H9 (cell line): Measurements from ENCODE around the gene COQ8A. TPM values are rescaled to one million over a fixed set of nuclear protein-coding genes. Genes with fewer than 3 reads are reported as not detected.

Source experiments
- DNase-seq: peaks from one replicate; pipeline ENCODE4 v3.0.0-alpha.2; 2017
- H2AFZ ChIP-seq: one replicate; pipeline ENCODE4 v1.6.1; 2013; ENCODE audit warnings: mild to moderate bottlenecking, low read length, control low read depth, moderate library complexity
- H2AK5ac ChIP-seq: 2 replicates; pipeline ENCODE4 v1.6.1; 2013; ENCODE audit warnings: low read length, control low read depth, mixed read lengths; ENCODE audit not compliant: insufficient read length
- H2BK120ac ChIP-seq: one replicate; pipeline ENCODE4 v1.6.1; 2013; ENCODE audit warnings: low read depth, mild to moderate bottlenecking, low read length, control low read depth, inconsistent platforms; ENCODE audit not compliant: poor library complexity, severe bottlenecking
- H2BK12ac ChIP-seq: 2 replicates; pipeline ENCODE4 v1.6.1; 2013; ENCODE audit warnings: low read length, control low read depth, mixed read lengths, low read depth; ENCODE audit not compliant: insufficient read length
- H2BK15ac ChIP-seq: 2 replicates; pipeline ENCODE4 v1.6.1; 2013; ENCODE audit warnings: low read depth, low read length, control low read depth
- H2BK20ac ChIP-seq: one replicate; pipeline ENCODE4 v1.6.1; 2013; ENCODE audit warnings: low read depth, mild to moderate bottlenecking, low read length, control low read depth, inconsistent platforms; ENCODE audit not compliant: poor library complexity, severe bottlenecking
- H2BK5ac ChIP-seq: 2 replicates; pipeline ENCODE4 v1.6.1; 2013; ENCODE audit warnings: low read length, control low read depth, mixed read lengths; ENCODE audit not compliant: insufficient read length
- H3K14ac ChIP-seq: 2 replicates; pipeline ENCODE4 v1.6.1; 2013; ENCODE audit warnings: low read length, control low read depth; ENCODE audit not compliant: insufficient read depth
- H3K18ac ChIP-seq: 2 replicates; pipeline ENCODE4 v1.6.1; 2013; ENCODE audit warnings: low read depth, mild to moderate bottlenecking, mixed read lengths, low read length, control low read depth; ENCODE audit not compliant: insufficient read length
- H3K23ac ChIP-seq: 2 replicates; pipeline ENCODE4 v1.6.1; 2013; ENCODE audit warnings: low read length, control low read depth, mixed read lengths, low read depth; ENCODE audit not compliant: insufficient read length
- H3K23me2 ChIP-seq: 2 replicates; pipeline ENCODE4 v1.6.1; 2013; ENCODE audit warnings: low read depth, mild to moderate bottlenecking, mixed read lengths, low read length, control low read depth; ENCODE audit not compliant: insufficient read length, poor library complexity, severe bottlenecking
- H3K27ac ChIP-seq: 2 replicates; pipeline ENCODE4 v1.5.1; 2013; ENCODE audit warnings: low read length, control low read depth, mixed read lengths, low read depth; ENCODE audit not compliant: insufficient read length
- H3K27me3 ChIP-seq: 2 replicates; pipeline ENCODE4 v1.6.1; 2013; ENCODE audit warnings: low read length, control low read depth, inconsistent platforms; ENCODE audit not compliant: insufficient read depth
- H3K4ac ChIP-seq: 2 replicates; pipeline ENCODE4 v1.6.1; 2013; ENCODE audit warnings: low read depth, mild to moderate bottlenecking, control low read depth, inconsistent platforms, low read length, moderate library complexity
- H3K4me1 ChIP-seq: 2 replicates; pipeline ENCODE4 v1.6.1; 2013; ENCODE audit warnings: low read length, control low read depth, inconsistent platforms; ENCODE audit not compliant: insufficient read depth
- H3K4me2 ChIP-seq: 2 replicates; pipeline ENCODE4 v1.6.1; 2013; ENCODE audit warnings: low read length, control low read depth, mixed read lengths; ENCODE audit not compliant: insufficient read length, insufficient read depth
- H3K56ac ChIP-seq: 2 replicates; pipeline ENCODE4 v1.6.1; 2013; ENCODE audit warnings: low read depth, mild to moderate bottlenecking, mixed read lengths, low read length, control low read depth; ENCODE audit not compliant: insufficient read length
- H3K79me1 ChIP-seq: 2 replicates; pipeline ENCODE4 v1.6.1; 2013; ENCODE audit warnings: low read depth, mild to moderate bottlenecking, moderate library complexity, low read length, control low read depth, inconsistent platforms; ENCODE audit not compliant: insufficient read depth, poor library complexity, severe bottlenecking
- H3K79me2 ChIP-seq: 2 replicates; pipeline ENCODE4 v1.6.1; 2013; ENCODE audit warnings: low read length, control low read depth, inconsistent platforms; ENCODE audit not compliant: insufficient read depth
- H3K9ac ChIP-seq: 2 replicates; pipeline ENCODE4 v1.6.1; 2013; ENCODE audit warnings: low read length, control low read depth, mixed read lengths; ENCODE audit not compliant: insufficient read length; ENCODE audit errors: extremely low read depth
- H3K9me3 ChIP-seq: one replicate; pipeline ENCODE4 v1.6.1; 2013; ENCODE audit warnings: low read depth, low read length, inconsistent platforms; ENCODE audit not compliant: control insufficient read depth
- H3T11ph ChIP-seq: one replicate; pipeline ENCODE4 v1.6.1; 2013; ENCODE audit warnings: mild to moderate bottlenecking, low read length, control low read depth, inconsistent platforms
- H4K20me1 ChIP-seq: one replicate; pipeline ENCODE4 v1.6.1; 2013; ENCODE audit not compliant: control insufficient read depth, insufficient read length, insufficient read depth
- H4K5ac ChIP-seq: 2 replicates; pipeline ENCODE4 v1.6.1; 2013; ENCODE audit warnings: low read depth, mild to moderate bottlenecking, mixed read lengths, low read length, control low read depth; ENCODE audit not compliant: insufficient read length
- H4K8ac ChIP-seq: replicated peaks from 2 replicates; pipeline ENCODE4 v1.6.1; 2013; ENCODE audit warnings: low read length, control low read depth, mixed read lengths, low read depth; ENCODE audit not compliant: insufficient read length
- H4K91ac ChIP-seq: 2 replicates; pipeline ENCODE4 v1.6.1; 2013; ENCODE audit warnings: low read depth, mild to moderate bottlenecking, moderate library complexity, mixed read lengths, low read length, control low read depth; ENCODE audit not compliant: insufficient read length
- H3K27ac Mint-ChIP-seq, 3 experiments: 2 replicates in 2 of 3; 3 replicates in 1 of 3; pipeline ENCODE4 v1.8.0; 2020 to 2021; ENCODE audit warnings: mixed read lengths in 3 of 3, mild to moderate bottlenecking in 1 of 3, moderate library complexity in 1 of 3
- H3K27me3 Mint-ChIP-seq: 2 replicates; pipeline ENCODE4 v1.8.0; 2021; ENCODE audit warnings: low read depth, mild to moderate bottlenecking, moderate library complexity, mixed read lengths
- H3K36me3 Mint-ChIP-seq, 3 experiments: 2 replicates in 2 of 3; 3 replicates in 1 of 3; pipeline ENCODE4 v1.8.0; 2020 to 2021; ENCODE audit warnings: low read depth in 3 of 3, mixed read lengths in 3 of 3; ENCODE audit not compliant: insufficient read depth in 1 of 3
- H3K4me1 Mint-ChIP-seq, 2 experiments: 2 replicates each; pipeline ENCODE4 v1.8.0; 2020; ENCODE audit warnings: mixed read lengths in 2 of 2
- H3K4me3 Mint-ChIP-seq, 2 experiments: 2 replicates in 1 of 2; 3 replicates in 1 of 2; pipeline ENCODE4 v1.8.0; 2020 to 2021; ENCODE audit warnings: mild to moderate bottlenecking in 2 of 2, mixed read lengths in 2 of 2, moderate library complexity in 1 of 2
- H3K9me3 Mint-ChIP-seq, 2 experiments: 2 replicates in 1 of 2; 3 replicates in 1 of 2; pipeline ENCODE4 v1.8.0; 2020; ENCODE audit warnings: mild to moderate bottlenecking in 2 of 2, mixed read lengths in 2 of 2, moderate library complexity in 1 of 2
- WGBS: extraction: QIAGEN DNeasy Blood & Tissue Kit; methylation state at CpG from one replicate; pipeline ENCODE4 v1.1.7; 2013; ENCODE audit warnings: missing lambda C conversion rate, low lambda C conversion rate, mixed read lengths; ENCODE audit not compliant: insufficient read length; ENCODE audit errors: extremely low coverage; 5-methylcytosine and 5-hydroxymethylcytosine counted together
- total RNA-seq: library from RNA; stranded (reverse); gene quantifications from 2 replicates; pipeline ENCODE4 v1.2.1, GENCODE V29; 2021
- TF ChIP-seq, protein P1 (sequence below): fragments of 200-600 bp; sonication (generic); conservative IDR thresholded peaks from 3 replicates; pipeline ENCODE4 v1.8.0; 2021; ENCODE audit warnings: antibody characterized with exemption, mild to moderate bottlenecking

The COQ8A gene
- total RNA-seq, 1 experiment from 2014 or later, result 26.0 TPM

DNA sequence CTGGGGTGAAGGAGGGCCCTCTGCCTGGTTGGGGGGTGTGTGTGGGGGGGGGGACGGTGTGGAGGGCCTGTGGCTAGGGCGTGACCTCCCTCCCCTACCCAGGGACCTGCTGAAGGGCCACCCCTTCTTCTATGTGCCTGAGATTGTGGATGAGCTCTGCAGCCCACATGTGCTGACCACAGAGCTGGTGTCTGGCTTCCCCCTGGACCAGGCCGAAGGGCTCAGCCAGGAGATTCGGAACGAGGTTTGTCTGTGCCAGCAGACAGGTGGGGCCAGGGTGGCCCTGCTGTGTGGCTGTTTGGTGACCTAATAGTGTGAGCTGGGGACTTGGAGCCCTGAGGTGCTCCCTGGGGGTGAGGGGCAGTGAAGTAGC, 43.9 kb downstream of the COQ8A start:
- Mint-ChIP-seq H3K27ac (no peak overlapping the region; a peak in 1 of 7 replicates), H3K4me3 (no peak overlapping the region), H3K9me3 (no peaks in the 10 kb centered on the region), H3K36me3 (peaks cover 7 to 24% (median 21%) of the 10 kb centered on the region in 3 experiments), H3K27me3 (no peaks in the 10 kb centered on the region), H3K4me1 (peaks cover 14 to 30% of the 10 kb centered on the region in 2 experiments)
- Histone ChIP-seq H3K56ac (no peak overlapping the region), H2AK5ac (no peak overlapping the region), H4K5ac (no peak overlapping the region), H3K79me1 (no peaks in the 10 kb centered on the region), H4K20me1 (no peaks in the 10 kb centered on the region), H2BK20ac (no peak overlapping the region), H3K4me1 (no peaks in the 10 kb centered on the region), H2AFZ (no peak overlapping the region), H3K4ac (no peak overlapping the region), H3K18ac (no peak overlapping the region), H3K14ac (no peak overlapping the region), H3K9me3 (no peaks in the 10 kb centered on the region), H2BK15ac (no peak overlapping the region), H2BK120ac (no peak overlapping the region), H3K4me2 (no peak overlapping the region), H2BK12ac (no peak overlapping the region), H2BK5ac (no peak overlapping the region), H3K27me3 (no peaks in the 10 kb centered on the region), H4K8ac (no peak overlapping the region), H4K91ac (no peak overlapping the region), H3K23me2 (no peaks in the 10 kb centered on the region), H3K23ac (no peak overlapping the region), H3K9ac (no peak overlapping the region), H3K27ac (no peak overlapping the region), H3T11ph (no peak overlapping the region), H3K79me2 (no peaks in the 10 kb centered on the region)
- no peak for DNase-seq
- WGBS, result no CpG with 5 or more reads among the region's 5 CpGs
- TF ChIP-seq, protein P1, sequence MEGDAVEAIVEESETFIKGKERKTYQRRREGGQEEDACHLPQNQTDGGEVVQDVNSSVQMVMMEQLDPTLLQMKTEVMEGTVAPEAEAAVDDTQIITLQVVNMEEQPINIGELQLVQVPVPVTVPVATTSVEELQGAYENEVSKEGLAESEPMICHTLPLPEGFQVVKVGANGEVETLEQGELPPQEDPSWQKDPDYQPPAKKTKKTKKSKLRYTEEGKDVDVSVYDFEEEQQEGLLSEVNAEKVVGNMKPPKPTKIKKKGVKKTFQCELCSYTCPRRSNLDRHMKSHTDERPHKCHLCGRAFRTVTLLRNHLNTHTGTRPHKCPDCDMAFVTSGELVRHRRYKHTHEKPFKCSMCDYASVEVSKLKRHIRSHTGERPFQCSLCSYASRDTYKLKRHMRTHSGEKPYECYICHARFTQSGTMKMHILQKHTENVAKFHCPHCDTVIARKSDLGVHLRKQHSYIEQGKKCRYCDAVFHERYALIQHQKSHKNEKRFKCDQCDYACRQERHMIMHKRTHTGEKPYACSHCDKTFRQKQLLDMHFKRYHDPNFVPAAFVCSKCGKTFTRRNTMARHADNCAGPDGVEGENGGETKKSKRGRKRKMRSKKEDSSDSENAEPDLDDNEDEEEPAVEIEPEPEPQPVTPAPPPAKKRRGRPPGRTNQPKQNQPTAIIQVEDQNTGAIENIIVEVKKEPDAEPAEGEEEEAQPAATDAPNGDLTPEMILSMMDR, result no peak
